WERI-Rb-1 (cell line): ENCODE measurements around the gene TTLL5.

Source experiments
- DNase-seq: peaks from one replicate; pipeline ENCODE4 v3.0.0-alpha.2; 2020
- H3K27ac ChIP-seq: fragments of 250-450 bp; sonication (Bioruptor Pico); 2 replicates; pipeline ENCODE4 v1.5.1; 2020; ENCODE audit warnings: mild to moderate bottlenecking, moderate library complexity
- H3K27me3 ChIP-seq: fragments of 250-450 bp; sonication (Bioruptor Pico); 2 replicates; pipeline ENCODE4 v1.5.1; 2021; ENCODE audit warnings: mild to moderate bottlenecking, low read depth, moderate library complexity; ENCODE audit not compliant: insufficient read depth, severe bottlenecking
- H3K36me3 ChIP-seq: fragments of 250-450 bp; sonication (Bioruptor Pico); 2 replicates; pipeline ENCODE4 v1.5.1; 2020; ENCODE audit warnings: mild to moderate bottlenecking, moderate library complexity
- H3K4me3 ChIP-seq: 2 replicates; pipeline ENCODE4 v1.5.1; 2011; ENCODE audit warnings: low read depth, mild to moderate bottlenecking, control low read depth, low read length
- H3K9me3 ChIP-seq: fragments of 250-450 bp; sonication (Bioruptor Pico); 2 replicates; pipeline ENCODE4 v1.5.1; 2021; ENCODE audit warnings: mild to moderate bottlenecking, moderate library complexity; ENCODE audit not compliant: severe bottlenecking
- CTCF ChIP-seq: IDR thresholded peaks from 2 replicates; pipeline ENCODE4 v1.5.1; 2011; ENCODE audit warnings: low read depth, mild to moderate bottlenecking, control low read depth, inconsistent platforms, low read length

TTLL5 gene

GRCh38 chr14:75978249-75978731 is 317.2 kb downstream of the TTLL5 start:
- no peak for TF ChIP-seq CTCF
- no peaks in the 10 kb centered on the region for H3K27me3 ChIP-seq
- H3K36me3 ChIP-seq = no peaks in the 10 kb centered on the region
- no peak overlapping the region for H3K4me3 ChIP-seq
- no peak for DNase-seq
- no peaks in the 10 kb centered on the region for H3K9me3 ChIP-seq
- H3K27ac ChIP-seq = no peak overlapping the region

- H3K27me3 ChIP-seq = no peaks in the 10 kb centered on the region
- peak; percentile 57 for DNase-seq
- H3K4me3 ChIP-seq = no peak overlapping the region
- peak; percentile 85 for TF ChIP-seq CTCF
- H3K27ac ChIP-seq = no peak overlapping the region
- no peaks in the 10 kb centered on the region for H3K9me3 ChIP-seq
- no peaks in the 10 kb centered on the region for H3K36me3 ChIP-seq
Observed at GRCh38 chr14:75979071-75979571, 318.1 kb downstream of the TTLL5 start.

DNA sequence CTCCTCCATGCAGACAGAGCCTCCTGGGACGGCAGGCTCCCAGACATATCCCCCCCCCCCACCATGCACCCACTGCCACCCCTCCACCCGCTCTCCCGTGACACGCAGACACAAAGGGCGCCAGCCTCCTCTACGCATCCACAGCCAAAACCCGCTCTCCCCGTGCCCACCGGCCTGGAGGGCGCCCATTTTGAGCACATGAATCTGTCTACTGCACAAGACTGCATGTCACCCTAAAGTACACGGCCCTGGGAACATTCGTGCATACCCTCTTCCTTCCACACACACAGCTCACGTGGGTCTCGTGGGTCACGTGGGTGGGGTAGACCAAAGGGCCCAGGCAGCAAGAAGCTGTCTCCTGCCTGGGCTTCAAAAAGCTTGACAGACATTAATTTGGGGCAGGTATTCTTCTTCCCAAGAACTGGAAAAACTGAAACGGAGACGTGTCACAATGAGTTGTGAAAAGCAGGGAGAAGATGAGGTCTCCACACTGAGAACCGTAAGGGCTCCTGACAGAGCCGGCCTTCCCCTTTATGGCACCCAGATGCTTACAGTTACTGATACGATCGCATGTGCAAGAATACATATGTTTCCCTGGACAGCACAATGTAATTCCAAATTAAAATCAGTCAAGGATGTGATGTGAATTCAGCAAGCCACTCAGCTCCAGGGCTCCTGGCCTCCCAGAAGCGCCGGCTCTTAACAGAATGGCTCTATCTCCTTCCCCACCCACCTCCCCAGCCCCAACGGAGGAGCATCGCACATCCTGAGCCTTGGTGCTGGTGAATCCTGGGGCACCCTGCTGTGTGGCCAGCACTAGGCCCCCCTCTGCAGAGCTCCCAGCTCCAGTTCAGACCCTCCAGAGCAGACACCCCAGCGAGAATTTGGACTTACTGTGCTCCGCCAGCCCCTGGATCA is 318.9 kb downstream of the TTLL5 start:
- no peaks in the 10 kb centered on the region for H3K9me3 ChIP-seq
- no peak for DNase-seq

DNA sequence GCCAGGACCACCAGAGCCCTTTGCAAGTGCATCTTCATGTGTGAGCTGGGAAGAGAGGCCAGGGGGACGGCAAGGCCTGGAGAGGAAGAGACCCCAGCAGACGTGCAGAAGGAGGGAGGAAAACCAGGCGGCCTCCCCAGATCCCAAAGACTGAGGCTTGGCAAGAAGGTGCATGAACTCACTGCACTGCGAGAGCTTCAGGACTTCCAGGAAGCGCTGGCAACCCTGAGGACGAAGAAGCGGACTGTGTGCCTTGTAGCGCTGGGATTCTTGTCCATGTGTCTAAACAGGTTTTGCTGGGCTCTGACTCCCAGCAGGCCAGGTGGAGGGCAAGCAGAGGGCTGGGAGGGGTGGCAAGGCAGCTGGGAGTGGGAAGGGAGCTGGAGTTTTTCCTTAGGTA is 319.8 kb downstream of the TTLL5 start:
- H3K27me3 ChIP-seq = no peaks in the 10 kb centered on the region
- H3K4me3 ChIP-seq = no peak overlapping the region
- TF ChIP-seq CTCF = no peak
- no peaks in the 10 kb centered on the region for H3K9me3 ChIP-seq
- DNase-seq = no peak
- H3K27ac ChIP-seq = no peak overlapping the region
- no peaks in the 10 kb centered on the region for H3K36me3 ChIP-seq

More for the DNA sequence above, 318.9 kb downstream of the TTLL5 start:
- H3K27me3 ChIP-seq = no peaks in the 10 kb centered on the region
- no peak overlapping the region for H3K4me3 ChIP-seq
- H3K36me3 ChIP-seq = no peaks in the 10 kb centered on the region
- no peak overlapping the region for H3K27ac ChIP-seq
- TF ChIP-seq CTCF = no peak

- Histone ChIP-seq H3K36me3 (no peaks in the 10 kb centered on the region), H3K27ac (peak within 1 kb of the TSS; percentile 81), H3K9me3 (no peaks in the 10 kb centered on the region), H3K4me3 (peak within 1 kb of the TSS; percentile 62), H3K27me3 (no peaks in the 10 kb centered on the region)
- DNase-seq = peak; percentile 51
- TF ChIP-seq CTCF = no peak
Observed at GRCh38 chr14:75981426-75982265, 320.6 kb downstream of the TTLL5 start, which contains the start of gene TGFB3. TGFB3 (minus strand) TSS chr14:75981995; CDS start chr14:75980893, 1,102 bp downstream.
